Measurements from ENCODE around the gene BANF2.
"Not testable (repeated sequence)": the region's sequence is repeated elsewhere in the genome, so short reads cannot be mapped to it uniquely, and the experiment has no call there.

The BANF2 gene

GRCh38 chr20:17683218-17684076 lies 16.3 kb upstream of the BANF2 start:
- DNase-seq, result no peak

DNA sequence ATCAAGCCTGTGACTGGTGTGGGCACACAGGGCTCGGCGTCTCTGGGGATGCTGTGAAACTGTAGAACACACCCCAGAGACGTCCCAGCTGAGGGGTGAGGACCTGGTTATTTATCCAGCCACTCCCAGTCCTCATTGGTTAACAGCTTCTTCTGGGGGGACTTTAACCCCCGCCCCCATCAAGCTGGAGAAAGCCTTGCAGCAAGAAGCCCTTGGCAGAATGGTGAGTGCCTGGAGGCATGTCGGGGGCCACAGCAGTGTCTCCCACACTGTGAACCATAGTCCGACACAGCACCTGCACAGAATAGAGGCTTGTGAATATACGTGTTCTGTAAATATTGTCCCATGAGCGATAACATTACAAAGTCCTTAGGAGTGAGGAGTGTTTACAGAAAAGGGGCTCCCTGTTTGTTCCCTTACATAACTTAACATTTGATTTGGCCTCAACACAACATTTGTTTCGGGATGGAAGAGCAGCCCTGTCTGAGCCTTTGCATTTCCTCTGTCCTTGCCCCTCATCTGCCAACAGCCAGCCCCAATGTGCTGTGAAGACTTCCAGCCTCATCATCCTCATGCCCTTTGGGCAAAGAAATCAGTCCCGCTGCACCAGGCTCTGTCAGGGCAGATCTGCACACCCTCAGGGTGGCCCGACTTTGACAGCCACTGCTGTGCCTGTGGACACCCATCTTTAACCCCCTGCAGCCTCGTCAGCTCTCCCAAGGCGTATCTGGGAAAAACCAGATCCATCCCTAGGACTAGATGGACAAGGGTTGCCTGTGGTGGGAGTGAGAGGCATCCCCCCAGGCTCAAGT lies 15.5 kb upstream of the BANF2 start:
- no peak for DNase-seq

GRCh38 chr20:17685168-17685567 lies 14.6 kb upstream of the BANF2 start:
- DNase-seq, result no peak

DNA sequence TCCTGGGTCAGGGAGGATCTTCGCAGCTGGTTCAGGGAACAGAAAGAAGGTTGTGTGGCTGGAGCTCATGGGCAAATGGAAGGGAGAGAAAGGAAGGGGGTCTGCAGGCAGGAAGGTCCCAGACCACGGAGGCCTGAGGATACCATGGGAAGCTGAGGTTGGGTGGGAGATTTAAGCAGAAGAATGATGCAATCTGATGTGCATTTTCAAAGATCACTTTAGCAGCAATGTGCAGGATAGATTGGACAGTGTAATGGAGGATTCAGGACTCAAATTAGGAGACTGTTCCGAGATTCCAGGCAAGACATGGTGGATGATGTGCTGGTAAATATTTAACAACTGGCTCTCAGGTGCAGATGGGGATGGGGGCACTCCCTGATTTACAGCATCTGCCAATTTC lies 12.0 kb upstream of the BANF2 start:
- no peak for DNase-seq

GRCh38 chr20:17688965-17689364 lies 10.8 kb upstream of the BANF2 start:
- DNase-seq, result no peak

GRCh38 chr20:17690144-17690543 lies 9.6 kb upstream of the BANF2 start:
- DNase-seq, result no peak

DNA sequence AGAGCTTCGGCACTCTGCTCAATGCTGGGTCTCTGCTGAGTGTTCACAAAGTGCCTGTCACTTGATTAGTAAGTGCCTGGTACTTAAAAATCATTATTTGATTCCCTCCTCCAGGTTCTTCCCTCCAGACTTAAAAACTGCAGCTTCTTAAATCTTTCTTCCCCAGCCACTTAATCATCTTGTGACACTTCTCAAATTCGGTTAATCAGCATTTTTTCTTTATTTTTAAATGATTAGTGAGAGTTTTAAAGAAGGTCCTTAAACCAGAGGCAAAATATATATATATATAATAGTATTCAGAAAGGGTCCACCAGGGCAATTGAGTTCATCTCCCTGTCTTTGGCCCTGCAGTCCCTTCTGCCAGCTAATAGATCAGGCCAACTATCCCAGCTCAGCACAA lies 8.0 kb upstream of the BANF2 start:
- DNase-seq, result no peak

DNA sequence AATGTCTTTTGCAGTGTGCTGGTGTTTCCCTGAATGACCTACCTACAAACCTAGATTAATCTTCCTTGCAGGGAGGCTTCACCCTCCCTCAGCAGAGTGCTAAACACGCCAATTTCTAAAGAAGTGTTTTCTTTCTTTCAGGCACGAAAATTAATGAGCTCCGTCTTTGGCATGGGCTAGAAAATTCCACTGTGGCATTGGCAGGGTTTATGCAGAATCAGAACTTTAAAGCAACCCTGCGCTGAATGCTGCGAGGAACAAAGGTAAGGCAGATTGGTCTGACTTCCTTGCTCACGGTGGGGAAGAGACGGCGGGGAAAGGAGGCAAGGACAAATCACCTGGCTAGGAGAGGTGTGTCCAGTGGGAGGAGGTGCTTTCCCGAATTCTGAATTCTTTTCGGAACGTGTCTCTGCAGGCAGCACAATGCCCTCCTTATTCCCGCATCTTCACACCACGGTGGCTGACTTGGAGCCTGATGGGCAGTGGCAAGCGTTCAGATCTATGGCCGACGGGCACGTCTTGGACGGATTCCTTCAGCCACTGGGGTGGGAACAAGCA lies 6.2 kb upstream of the BANF2 start:
- DNase-seq, result no peak

- DNase-seq, result no peak
Observed at GRCh38 chr20:17694767-17695166, 5.0 kb upstream of the BANF2 start.

GRCh38 chr20:17696287-17696686 lies 3.5 kb upstream of the BANF2 start:
- no peak for DNase-seq

GRCh38 chr20:17697171-17697570 lies 2.6 kb upstream of the BANF2 start:
- no peak for DNase-seq

GRCh38 chr20:17698384-17698783 lies 1.4 kb upstream of the BANF2 start:
- no peak for DNase-seq

- DNase-seq, result no peak
Observed at GRCh38 chr20:17700637-17701036, 871 bp downstream of the BANF2 start.

DNA sequence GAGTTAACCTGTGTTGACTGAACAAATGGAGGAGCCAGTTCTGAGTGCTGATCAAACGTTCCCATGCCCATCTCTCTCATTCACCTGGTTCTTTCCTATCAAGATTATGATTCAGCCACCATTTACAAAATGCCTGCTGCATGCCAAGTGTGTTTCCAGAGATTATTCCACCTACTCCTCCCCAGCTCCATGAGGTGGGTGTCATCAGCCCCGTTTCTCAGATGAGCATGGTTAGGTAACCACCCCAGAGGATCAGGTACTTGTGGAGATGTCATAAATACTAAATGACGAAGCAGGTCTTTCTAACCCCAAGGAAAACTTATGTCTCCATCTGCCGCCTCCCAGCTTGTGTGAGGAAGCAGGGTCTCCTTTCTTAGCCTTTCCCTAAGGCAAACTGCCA lies 2.1 kb downstream of the BANF2 start:
- DNase-seq, result no peak

DNA sequence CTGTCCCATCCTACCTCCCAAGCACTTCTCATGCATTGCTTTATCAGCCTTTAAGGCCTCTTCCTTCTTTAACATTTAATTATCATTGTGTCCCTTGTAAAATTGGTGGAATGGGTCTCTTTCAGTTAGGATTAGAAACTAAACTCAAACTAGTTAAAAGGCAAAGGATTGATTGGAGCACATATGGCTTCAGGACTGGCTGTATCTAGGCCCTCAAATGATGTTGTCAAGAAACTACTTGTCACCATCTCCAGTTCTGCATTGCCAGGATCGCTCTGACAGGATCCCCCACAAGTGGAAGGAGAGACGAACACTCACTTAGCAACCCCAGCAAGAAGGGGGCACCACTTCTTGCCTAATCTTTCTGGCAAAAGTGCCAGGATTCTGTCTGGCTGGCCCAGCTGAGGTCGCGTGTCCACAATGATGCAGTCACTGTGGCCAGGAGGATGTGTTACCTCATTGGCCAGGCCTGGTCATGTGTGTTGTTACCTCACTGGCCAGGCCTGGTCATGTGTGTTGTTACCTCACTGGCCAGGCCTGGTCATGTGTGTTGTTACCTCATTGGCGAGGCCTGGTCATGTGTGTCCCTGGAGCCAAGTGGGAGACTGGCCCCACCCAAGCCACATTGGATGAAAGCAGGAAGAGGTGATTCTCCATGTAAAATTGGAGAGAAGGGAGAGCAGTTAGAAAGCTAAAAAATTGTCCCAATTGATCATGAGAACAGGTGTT lies 5.0 kb downstream of the BANF2 start:
- no peak for DNase-seq

DNA sequence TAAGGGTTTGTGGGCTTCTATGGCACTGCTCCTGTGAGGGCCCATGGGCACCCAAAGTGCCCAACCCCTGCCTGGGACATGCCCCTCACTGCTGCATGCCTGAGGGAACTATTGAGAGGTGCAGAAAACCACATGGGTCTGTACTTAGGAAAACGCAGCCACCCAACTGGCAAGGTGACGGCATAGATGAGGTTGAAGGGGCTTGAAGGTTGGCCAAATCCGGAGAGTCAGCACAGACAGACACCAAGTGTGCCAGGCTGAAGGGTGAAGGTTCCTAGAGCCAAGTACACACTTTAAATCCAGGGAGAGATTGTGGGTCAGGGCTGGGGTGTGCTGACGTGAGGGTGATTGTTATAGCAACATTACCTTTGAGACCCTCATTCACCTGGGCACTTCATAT lies 6.2 kb downstream of the BANF2 start:
- DNase-seq, result no peak

- no peak for DNase-seq
Observed at GRCh38 chr20:17706632-17707031, 6.9 kb downstream of the BANF2 start.

- DNase-seq, result not testable (repeated sequence)
Observed at GRCh38 chr20:17707951-17708350, 8.2 kb downstream of the BANF2 start.

GRCh38 chr20:17708675-17709360 lies 9.1 kb downstream of the BANF2 start:
- DNase-seq, result no peak

GRCh38 chr20:17709361-17710293 lies 9.9 kb downstream of the BANF2 start:
- no peak for DNase-seq

Measured in inflammatory macrophage treated with lipopolysaccharide for 4 hours (primary cell).